AG08395 (cell line): Measurements from ENCODE around the gene LSP1.
A peak's percentile ranks its signal among the peaks of the same experiment; 100 is the strongest.

Source experiments
- DNase-seq: peaks from one replicate; pipeline ENCODE4 v3.0.0; 2012; ENCODE audit warnings: mixed read lengths, low spot score

Gene LSP1

DNA sequence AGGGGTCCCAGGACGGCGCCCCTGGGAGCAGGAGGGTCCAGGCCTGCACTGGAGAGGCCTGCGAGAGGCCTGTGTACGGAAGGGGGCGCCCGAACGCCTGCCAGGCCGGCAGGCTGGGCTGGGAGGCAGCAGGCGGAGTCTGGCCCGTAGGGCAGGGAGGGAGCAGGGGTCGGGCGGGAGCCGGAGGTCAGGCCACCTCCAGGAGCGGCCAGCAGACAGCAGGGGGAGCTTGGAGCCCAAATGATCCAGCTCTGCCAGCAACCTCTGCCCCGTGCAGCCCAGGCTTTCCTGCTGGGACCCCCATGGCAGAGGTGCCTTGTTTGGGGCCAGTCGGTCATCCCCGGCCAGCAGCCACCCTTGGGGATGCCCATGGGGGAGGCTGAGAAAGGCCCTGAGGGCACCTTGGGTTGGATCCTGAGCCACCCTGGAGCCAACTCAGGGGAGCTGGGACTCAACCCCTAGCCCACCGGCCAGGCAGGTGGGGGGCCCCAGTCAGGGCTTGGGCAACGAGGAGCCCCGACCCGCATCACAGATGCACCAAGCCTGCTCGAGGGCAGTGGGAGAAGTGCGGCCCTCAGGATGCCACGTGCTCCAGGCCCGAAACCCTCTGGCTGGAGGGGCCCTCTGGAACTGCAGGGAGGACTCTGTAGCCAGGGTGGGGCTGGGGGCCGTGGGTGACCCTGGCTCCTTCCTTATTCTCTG, 27.7 kb upstream of the LSP1 start:
- no peak for DNase-seq

DNA sequence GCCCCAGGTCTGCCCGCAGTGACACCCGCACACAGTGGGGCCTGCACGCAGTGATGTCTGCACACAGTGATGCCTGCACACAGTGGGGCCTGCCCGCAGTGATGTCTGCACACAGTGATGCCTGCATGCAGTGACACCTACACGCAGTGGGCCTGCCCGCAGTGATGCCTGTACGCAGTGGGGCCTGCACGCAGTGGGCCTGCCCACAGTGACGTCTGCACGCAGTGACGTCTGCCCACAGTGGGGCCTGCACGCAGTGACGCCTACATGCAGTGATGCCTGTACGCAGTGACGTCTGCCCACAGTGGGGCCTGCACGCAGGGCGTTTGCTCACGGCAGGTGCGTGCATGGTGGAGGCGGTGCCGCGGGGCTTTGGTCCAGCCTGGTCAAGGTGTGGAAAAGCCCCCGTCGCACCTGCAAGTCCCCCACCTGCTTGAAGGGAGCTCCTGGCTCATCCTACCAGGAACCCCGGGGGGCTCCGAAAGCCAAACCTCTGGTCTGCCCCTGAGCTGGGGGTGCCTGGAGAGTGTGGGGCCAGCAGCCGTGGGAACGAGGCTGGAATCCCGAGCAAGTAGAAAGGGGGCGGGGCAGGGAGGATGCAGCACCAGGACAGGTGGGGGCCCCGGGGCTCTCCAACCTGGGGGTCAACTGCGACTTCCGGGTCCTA, 27.0 kb upstream of the LSP1 start:
- DNase-seq: no peak

- DNase-seq: peak; percentile 80
These were observed 26.3 kb upstream of the LSP1 start for GRCh38 chr11:1826552-1827094.

DNA sequence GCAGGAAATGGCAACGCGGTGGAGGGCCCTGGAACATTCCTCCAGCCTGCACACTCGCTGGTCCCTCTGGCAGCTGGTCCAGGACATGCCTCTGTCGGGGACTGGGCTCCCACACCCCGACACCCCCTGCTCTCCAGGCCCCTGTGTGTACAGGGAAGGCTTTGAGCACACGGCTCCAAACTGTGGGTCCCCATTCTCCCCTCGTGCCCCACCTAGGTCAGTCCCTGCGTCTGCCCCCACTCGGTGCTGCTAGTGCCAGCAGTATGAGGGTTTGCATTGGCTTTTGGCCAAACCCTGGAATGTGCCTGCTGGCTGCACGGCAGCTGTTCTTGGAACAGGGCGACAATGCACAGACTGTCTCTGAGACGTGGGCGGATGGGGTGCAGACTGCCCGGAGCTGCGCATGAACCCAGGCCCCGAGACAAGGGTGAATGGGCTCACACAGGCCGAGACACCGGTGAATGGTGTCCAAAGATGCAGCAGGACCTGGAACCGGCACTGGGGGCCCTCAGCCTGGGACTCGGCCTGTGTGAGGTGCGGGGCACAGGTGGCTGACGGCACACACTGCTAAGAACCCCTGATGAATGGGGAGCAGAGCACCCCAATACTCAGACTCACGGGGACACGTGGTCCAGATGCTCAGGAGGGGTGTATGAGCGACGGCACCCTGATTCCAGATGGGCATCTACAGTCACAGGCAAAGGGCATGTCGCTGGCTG, 25.6 kb upstream of the LSP1 start:
- DNase-seq: peak; percentile 86

GRCh38 chr11:1827931-1828330, 25.0 kb upstream of the LSP1 start:
- DNase-seq: no peak

DNA sequence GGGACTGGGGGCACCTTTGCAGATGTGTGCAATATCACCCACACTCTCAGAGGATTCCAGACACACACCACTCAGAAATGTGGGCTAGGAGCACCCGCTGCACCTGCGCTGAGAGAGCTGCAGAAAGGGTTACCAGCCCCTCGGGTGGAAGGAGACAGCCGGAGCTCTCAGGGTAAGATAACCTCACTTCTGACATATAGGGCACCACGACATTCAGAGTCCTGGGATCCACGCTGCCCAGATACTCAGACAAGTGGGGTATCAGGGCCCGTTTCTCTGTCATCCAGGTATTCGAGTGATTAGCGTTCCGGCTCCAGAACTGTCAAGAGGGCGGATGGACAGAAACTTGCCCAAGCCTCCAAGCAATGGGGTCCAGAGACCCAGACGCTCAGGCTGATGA, 24.3 kb upstream of the LSP1 start:
- DNase-seq: no peak

DNA sequence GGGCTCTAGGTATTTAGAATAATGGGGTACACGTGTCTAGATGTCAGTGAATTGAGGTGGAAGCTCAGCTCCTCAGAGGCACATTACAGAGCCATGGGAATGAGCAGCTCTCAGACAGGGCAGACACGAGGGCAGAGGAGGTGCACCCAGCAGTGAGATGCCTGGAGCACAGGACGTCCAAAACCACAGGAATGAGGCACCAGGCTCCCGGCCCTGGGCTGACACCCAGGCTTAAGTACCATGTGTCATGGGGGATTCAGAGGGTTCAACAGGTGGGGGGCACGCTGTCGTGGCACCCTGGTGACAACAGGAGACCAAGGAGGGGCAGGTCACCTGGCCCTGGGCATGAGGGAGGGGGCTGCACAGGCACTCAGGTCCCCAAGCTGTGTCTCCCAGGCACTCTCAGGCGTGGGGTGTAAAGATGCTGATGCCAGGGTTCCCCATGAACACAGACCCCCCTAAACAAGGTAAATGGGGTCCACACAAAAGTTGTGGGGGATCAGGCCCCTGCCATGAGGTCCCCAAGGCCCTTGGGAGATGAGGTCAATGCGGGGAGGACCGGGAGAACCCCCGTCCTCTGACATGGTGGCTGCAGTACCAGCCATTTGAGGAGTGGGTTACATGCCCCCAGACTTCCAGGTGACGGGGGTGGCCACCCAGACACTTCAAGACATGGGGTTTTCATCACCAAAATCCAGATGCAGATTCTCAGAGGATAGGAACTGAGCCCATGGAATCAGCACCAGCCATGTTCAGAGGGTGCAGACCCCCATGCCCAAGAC, 23.7 kb upstream of the LSP1 start:
- DNase-seq: peak; percentile 88

DNA sequence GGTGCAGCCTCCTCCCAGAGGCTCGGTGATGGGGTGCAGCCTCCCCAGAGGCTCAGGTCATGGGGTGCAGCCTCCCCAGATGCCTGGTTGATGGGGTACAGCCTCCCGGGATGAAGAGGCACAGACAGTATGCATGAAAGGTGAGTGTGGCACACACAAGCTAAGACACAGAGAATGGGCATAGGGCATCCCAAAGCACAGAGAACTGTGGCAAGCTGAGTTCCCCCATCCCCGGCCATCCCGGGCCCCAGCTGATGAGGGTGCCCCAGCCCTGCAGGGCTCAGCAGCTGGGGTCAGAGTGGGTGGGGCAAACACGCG, 22.9 kb upstream of the LSP1 start:
- DNase-seq: no peak

- no peak for DNase-seq
These were observed 22.3 kb upstream of the LSP1 start for GRCh38 chr11:1830322-1831223.

DNA sequence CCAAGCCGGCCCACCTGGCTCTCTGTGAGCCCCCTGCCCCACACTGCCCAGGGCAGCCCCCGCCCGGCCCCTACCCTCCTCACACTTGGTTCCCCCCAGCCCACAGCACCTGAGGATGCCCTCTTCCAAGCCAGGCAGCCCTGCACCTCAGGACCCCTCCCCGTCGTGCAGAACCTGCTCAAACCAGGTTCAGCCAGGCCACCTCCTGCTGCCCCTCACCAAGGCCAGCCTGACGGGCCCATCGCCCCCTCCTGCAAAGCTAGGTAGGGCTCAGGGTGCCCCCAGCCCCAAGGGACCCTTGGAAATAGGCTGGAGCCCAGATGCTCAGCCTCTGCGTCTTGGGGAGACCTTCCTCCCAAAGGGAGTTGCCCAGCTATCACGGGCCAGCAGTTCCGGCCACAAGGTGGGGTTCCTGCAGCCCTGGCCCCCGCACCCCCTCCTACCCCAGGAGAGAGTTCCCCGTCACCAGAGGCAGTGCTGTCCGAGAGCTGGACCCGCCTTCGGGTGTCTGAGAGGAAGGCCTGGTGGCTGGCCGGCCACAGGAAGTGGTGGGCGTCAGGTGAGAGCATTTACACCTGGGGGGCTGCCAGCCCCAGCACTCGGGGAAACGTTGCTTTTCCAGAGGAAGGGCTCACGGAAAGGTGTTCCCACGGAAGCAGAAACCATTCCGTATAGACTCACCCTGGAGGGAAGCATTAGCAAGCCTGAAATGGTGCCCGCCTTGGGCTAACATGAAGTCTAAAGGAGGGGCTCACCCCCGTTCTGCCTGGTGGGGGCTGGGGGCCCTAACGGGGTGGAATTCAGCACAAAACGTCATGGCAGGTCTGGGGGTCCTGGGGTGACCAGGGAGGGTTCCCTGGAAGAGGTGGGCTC, 21.3 kb upstream of the LSP1 start:
- DNase-seq: no peak

DNA sequence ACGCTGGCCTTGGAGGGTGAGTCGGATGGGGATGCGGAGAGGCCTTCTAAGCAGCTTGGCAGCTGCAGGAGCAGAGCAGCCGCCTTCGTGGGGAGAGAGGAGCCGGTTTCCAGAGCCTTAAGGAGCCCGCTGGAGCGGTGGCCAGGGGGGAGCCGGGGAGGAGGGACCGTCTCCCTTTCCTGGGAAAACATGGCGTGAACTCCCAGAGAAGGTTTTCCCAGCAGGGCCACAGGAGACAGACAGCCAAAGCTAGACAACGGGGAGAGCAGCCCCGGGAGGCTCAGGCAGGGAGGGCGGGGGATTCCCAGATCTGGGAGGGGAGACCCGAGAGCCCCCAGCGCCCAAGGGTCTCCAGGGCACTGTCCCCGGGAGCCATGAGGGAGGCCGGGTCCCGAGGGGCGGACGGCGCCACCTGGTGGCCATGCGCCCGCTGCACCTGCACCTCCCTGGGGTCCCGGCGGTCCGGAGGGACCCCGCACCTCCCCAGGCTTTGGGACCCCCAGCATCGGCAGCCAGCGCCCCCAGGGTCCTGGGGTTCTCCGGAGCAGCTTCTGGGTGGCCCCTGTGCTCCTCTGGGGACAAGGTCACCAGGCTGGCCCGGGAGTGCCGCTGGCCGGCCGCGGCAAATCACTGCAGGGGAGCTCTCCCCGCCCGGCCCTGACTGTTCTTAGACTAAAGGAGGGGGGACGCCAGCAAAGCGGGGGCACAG, 20.5 kb upstream of the LSP1 start:
- peak; percentile 59 for DNase-seq

GRCh38 chr11:1832920-1833295, 20.0 kb upstream of the LSP1 start:
- DNase-seq: no peak

GRCh38 chr11:1834062-1834610, 18.7 kb upstream of the LSP1 start:
- DNase-seq: no peak

DNA sequence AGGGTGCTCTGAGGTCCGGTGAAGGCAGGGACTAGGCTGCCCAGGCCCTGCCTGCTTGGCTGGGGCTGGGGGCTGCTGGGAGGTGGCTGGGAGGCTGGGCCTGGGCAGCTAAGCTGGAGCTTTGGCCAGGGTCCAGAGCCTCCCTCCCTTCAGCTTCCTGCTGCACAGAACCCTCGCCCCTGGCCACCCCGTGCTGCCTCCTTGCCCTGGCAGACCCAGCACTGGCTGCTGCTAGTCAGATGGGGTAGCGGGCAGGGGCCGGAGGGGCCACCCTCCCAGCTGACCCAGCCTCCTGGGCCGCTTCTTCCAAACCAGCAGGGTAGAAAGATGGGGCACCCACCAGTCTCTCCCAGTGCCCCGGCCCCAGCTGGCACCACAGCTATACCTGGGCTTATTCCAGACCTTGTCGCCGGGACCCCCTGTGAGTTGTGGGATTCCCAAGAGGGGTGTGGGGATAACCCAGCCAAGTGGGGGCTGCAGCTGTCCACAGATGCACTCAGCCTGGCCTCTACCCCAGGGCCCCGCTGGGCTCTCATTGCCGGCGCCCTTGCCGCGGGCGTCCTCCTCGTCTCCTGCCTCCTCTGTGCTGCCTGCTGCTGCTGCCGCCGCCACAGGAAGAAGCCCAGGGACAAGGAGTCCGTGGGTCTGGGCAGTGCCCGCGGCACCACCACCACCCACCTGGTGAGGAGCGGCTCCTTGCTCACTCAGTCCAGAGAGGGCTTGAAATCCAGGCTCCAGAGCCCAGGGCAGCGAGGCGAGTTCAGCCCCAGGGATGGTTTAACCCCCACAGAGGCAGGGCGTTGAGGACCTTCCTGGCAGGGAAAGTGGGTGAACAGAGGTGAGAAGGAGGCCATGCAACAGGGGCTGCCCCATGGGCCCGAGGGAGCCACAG, 17.9 kb upstream of the LSP1 start, which contains the start of gene SYT8:
Gene SYT8, plus strand, starts transcription at position 212 of the 892 bp plus-strand sequence. Its CDS starts 116 bp downstream, at position 328.
- DNase-seq: no peak

- no peak for DNase-seq
These were observed 17.2 kb upstream of the LSP1 start for GRCh38 chr11:1835671-1836010.

GRCh38 chr11:1836011-1836945, 16.6 kb upstream of the LSP1 start:
- DNase-seq: no peak
